T follicular helper cell (primary cell): ENCODE data around the gene BCOR.

ENCODE experiments used
- DNase-seq: peaks from one replicate; pipeline ENCODE4 v3.0.0-alpha.2; 2020; ENCODE audit warnings: low read depth

The BCOR gene

GRCh38 chrX:40019541-40019940, 78.2 kb downstream of the BCOR start:
- no peak for DNase-seq

- no peak for DNase-seq
These were observed 79.7 kb downstream of the BCOR start for GRCh38 chrX:40018041-40018440.

DNA sequence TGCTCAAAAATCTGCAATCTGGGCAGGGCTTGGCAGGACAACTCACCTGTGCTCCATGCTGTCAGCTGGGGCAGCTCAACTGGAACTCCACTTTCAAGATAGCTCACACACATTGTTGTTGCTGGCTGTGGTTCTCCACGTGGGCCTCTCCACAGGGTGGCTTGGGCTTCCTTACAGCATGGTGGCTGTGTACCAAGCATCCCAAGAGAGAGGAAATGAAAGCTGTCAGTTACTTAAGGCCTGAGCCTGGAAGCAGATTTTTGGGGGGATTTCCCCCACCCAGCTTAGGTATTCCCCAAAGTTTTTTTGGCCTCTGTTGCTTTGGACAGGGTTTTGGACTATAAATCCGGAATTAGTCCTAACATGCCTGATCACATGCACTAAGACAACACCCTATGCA, 81.0 kb downstream of the BCOR start:
- no peak for DNase-seq

DNA sequence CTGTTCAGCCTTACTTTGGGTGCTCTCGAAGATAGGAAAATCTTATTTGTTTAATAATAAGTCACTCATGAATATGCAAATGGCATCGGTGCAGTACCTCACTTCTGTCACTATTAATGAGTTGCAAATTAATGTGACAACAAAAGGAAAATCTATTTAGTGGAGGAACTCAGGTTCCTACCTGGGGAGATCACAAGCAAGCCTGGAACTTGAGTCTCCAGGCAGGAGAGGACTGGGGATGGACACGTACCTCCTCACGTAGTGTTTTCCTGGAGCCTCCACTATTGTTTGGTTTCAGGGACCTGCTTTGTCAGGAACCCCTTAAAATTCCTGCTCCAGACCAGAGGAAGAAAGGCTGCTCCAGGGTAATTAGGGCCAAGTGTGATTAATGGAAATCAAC, 82.1 kb downstream of the BCOR start:
- no peak for DNase-seq

DNA sequence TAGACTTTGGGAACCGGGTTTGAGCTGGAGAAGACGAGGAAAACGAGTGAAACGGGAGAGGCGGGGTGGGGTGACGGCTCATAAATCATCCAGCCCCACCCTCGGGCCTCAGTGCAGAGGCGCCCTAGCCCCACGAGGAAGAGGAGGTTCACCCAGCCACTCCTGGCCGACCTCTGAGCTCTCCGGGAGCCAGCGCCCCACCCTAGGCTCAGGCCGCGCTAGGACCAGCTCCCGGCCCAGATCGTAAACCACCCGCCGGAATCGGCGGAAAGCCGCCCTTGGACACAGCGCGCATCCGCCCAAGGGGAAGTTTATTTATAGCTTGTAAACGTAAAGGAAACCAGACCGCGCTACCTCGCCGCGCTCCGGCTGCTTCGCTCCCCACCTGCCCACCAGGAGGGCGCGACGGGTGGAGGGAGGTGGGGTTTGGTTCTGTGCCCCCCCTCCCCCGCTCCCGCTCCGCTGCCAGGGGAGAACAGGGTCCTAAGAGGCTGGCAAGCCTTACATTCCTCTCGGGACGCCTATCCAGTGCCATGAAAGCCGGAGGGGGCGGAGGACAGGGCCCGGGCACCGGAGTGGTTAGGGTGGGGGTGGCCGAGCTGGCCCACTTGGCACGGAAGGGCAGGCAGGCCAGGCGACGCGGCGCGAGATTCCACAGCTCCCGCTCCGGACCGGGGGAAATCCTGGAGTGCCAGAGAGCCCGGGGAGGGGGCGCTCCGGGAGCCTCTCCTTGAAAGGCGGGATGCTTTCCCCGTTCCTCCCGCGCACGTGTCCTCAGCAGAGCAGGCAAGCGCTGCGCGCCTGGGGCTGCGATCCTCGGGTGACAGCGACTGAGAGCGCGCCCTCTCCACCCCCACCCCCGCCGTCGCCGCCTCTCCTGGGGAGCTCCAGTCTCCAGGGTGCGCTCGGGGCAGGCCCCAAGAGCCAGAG, 84.2 kb downstream of the BCOR start:
- no peak for DNase-seq

DNA sequence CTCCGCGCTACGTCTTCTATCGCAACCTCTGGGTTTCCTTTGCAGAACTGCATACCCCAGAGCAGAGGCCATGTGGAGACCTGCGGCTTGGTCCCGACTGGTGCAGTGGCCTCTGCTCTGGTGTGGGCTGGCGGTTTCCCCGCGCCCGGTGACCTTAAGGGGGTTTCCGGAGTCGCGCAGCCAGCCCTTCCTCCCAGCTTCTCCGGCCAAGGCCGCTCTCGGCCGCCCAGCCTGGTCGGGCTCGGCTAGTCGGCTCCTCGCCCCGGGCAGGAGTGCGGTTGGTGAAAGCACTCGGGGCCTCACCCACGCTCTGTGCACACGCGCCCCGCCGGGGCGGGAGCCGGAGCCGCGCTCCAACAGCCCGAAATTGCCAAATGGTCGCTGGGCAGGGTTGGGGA, 84.9 kb downstream of the BCOR start:
- DNase-seq = no peak

- no peak for DNase-seq
These were observed 85.5 kb downstream of the BCOR start for GRCh38 chrX:40012039-40012867.

DNA sequence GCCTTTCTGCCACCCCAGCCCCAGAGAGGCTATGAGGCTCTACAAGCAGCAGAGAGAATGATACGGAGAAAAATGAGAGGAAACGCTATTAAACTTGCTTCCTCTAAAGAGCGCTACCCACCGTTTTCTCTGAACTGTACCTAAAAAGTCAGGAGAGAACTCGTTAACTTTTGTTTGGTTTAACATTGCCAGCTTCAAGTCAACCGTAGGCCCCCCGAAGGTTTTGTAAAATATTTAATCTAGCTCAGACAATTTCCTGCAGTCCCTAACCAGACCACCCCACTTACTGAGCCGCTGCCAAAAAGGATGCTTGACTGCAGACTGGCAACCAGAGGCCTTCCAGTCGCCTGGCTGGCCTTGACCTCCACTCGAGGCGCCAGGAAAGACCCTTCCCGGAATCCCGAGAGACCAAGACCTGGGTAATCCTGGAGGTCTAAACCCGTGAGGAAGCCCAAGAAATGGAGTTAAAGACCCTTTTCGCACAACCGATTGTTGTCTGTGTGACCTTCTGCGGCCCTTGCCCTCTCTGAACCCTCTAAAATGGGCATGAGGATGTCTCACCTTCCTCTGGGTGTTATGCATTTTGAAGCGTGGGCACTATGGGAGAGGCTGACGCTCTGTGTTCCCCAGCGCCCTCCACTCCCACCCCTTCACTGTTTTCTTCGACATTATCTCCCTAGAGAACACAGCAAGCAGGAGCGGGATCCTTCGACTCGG, 86.3 kb downstream of the BCOR start:
- no peak for DNase-seq

- DNase-seq = no peak
These were observed 87.0 kb downstream of the BCOR start for GRCh38 chrX:40010550-40011321.

DNA sequence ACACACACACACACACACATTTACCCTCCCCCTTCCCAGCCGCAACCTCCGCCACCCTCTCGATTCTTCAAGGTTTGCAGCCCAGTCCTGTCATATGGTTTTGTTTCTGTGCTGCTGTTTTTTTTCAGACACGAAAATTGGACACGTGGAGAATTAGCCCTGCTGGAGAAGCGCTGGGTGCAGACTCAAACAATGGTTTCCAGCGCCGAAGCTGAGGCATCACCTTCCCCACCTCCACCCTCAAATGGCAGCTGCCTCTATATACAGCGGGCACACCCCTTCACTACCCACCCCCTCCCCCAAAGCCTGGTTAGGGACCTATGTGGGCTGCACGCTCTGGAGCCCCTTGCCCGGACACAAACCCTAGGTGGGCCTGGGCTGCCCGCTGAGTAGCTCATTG, 87.9 kb downstream of the BCOR start:
- DNase-seq = no peak

- DNase-seq = no peak
These were observed 88.3 kb downstream of the BCOR start for GRCh38 chrX:40009462-40009851.

DNA sequence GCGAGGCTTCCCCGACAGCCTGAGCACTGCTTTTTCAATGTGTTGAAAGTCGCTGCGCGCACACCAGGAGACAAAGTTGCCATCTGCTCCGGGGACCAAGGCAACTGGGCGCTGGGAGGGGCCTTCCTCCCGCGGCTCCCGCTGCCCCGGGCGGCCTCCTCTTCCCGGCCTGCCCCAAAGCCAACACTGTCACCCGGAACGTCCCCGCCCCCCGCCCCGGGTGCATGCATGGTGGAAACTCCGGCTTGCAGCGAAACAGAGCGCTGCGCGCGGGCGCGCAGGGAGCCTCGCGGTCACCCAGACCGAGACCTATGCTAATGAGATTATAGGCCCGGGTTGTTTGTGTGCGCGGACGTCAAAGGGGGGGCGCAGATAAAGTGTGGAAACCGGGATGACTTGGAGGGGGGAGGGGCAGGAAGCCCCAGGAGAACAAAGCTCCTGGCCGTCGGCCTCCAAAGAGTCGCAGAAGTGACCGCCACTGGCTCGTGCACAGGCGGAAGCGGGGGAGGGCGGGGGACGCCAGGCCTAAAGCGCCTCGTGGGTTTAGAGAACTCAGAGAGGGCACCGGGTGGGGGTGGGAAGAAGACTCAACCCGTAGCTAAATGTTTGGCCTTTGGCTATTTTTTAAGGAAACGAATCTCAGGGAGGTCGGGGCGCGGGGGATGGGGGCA, 88.8 kb downstream of the BCOR start:
- no peak for DNase-seq

- no peak for DNase-seq
These were observed 89.7 kb downstream of the BCOR start for GRCh38 chrX:40007756-40008705.

DNA sequence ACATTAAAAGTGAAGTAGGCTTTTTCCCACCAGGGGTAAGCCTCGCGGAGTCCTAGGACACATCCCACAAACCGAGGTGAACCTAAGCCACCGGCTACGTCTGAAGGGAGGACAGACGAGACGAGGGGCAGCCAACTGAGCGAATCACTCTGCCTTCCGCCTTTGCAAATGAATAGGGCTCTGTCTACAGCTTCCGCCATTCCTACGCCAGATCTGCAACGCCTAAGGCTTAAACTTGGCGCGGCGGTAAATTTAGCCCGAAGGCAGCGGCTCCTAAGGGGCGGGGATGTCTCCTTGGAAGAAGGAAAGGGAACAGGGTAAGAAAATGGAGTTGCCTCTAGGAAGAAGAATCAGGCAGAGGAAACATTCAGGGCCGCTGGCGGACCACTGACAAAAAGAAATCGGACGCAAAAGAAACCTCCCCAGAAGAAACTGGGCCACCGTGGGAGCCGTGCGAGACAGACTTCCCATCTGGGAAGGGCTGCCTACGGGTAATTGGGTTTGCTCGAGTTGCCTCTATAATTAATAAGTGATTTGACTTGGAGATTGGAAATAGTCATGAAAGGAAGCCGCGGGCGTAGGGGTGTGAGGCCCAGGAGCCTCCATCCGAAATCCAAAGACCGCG, 90.5 kb downstream of the BCOR start:
- DNase-seq = no peak

DNA sequence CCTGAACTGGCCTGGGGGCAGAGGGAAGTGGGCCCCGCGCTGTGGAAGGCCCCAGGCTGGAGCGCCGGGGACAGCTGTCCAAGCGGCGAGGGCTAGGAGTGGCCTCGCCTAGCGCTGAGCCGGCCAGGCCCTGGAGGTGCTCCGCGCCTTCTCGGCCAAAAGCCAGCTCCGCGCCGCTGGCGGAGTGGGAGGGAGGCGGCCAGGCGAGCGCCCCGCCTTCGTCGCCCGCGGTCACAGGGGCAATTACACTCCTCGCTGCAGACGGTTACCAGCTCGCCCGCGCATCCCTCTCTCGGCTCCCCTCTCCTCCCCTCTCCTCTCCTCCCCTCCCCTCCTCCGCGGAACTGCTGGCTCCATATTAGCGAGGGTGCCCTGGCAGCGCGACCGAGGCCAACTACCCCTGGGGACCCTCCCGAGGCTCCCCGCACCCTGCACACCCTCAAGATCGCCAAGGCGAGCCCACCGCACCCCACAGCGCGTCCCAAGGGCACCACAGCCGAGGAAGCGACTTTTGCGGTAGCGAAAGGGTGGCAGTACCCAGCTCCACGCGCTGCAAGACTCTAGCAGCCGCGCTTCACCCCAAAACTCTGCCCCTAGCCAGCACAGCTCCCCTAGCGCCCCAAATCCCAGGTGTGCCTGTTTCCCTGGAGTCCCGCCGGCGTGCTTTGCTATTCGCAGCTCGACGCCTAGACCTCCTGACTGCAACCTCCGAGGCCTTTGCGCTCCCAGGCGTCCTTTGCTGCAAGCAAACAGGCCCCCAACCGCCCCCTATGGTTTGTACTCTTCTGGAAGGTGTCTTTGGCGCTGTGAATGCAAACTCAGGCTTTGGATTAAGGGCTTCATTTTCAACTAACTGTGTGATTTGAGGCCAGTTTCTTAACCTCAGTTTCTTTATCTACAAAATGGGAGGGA, 91.4 kb downstream of the BCOR start:
- no peak for DNase-seq

DNA sequence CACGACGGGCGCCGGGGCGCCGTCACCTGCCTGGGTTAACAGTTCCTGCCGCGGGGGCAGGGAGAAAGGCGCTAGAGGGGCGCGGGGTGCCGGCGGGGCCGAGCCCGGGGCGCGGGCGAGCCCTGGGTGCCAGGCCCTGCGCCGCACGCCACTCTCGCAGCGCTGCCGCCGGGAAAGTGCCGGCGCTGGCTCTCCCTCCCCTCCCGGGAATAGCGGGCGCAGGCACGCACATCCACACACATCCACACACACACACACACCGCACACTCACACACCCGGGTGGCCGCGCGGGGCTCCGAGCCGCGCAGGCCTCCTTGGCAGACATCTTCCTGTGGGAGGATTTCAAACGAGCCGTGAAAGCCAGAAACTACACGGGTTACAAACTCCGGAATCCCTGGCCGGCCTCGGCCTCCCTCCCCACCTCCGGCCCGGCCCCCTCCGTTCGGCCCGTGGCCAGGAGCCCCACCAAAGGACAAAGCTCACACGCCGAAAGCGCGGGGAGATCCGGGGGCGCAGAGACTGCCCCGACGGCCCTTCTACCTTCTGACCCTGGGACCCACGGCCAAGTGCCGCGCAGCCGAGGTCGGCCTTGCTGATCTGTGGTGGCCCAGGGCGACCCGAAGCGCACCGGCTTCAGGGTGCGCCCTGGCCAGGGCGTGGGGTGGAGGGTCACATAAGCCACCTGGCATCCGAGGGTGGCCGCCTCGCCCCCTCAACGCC, 92.3 kb downstream of the BCOR start:
- DNase-seq = no peak

GRCh38 chrX:40004921-40005291, 92.9 kb downstream of the BCOR start:
- DNase-seq = no peak

DNA sequence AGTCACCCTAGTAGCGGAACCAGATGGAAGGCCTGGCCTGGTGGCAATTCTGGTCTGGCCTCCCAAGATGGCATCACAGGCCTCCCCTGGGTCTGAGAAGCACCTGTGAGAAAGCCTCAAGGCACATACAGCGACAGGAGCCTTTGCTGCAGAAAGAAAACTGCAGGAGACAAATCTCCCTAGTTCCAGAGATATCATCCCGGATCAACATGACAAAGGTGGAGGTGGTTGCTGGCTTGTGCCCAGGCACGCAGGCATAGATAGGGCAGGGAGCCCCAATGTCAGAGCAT, 93.6 kb downstream of the BCOR start:
- DNase-seq = no peak
